Measurements from ENCODE around the gene ZBTB17. TPM values are rescaled to one million over a fixed set of nuclear protein-coding genes. Genes with fewer than 3 reads are reported as not detected.

ZBTB17 gene
- total RNA-seq, 1 donor from 2014 or later = 42.2 TPM

Other genes with a start within 250 kb of the ZBTB17 start
- 2.4 and 3.8 TPM in 2 replicates for gene SLC25A34, start 239.8 kb downstream of the ZBTB17 start, total RNA-seq (ENCODE audit: low replicate concordance)
- 1.1 TPM in 2 replicates for gene TMEM82, start 233.6 kb downstream of the ZBTB17 start, total RNA-seq (ENCODE audit: low replicate concordance)
- 78.3 and 182 TPM in 2 replicates for gene FBLIM1, start 217.3 kb downstream of the ZBTB17 start, total RNA-seq (ENCODE audit: low replicate concordance)
- 2.1 and 2.3 TPM in 2 replicates for gene UQCRHL, start 168.5 kb downstream of the ZBTB17 start, total RNA-seq (ENCODE audit: low replicate concordance)
- gene SPEN, start 128.4 kb downstream of the ZBTB17 start, total RNA-seq (ENCODE audit: low replicate concordance) = 66.5 and 79.4 TPM in 2 replicates
- not detected in 2 replicates for gene SRARP, start 28.1 kb upstream of the ZBTB17 start, total RNA-seq (ENCODE audit: low replicate concordance)
- 0.48 and 0.64 TPM in 2 replicates for gene HSPB7, start 41.9 kb upstream of the ZBTB17 start, total RNA-seq (ENCODE audit: low replicate concordance)
- 0.38 and 1.6 TPM in 2 replicates for gene CLCNKA, start 45.9 kb upstream of the ZBTB17 start, total RNA-seq (ENCODE audit: low replicate concordance)
- gene CLCNKB, start 67.7 kb upstream of the ZBTB17 start, total RNA-seq (ENCODE audit: low replicate concordance) = 0.95 and 1.6 TPM in 2 replicates
- gene FAM131C, start 97.5 kb upstream of the ZBTB17 start, total RNA-seq (ENCODE audit: low replicate concordance) = 1.4 and 3.1 TPM in 2 replicates
- gene EPHA2, start 180.0 kb upstream of the ZBTB17 start, total RNA-seq (ENCODE audit: low replicate concordance) = 40.3 and 77.9 TPM in 2 replicates
- 20.2 and 29.5 TPM in 2 replicates for gene ARHGEF19, start 236.6 kb upstream of the ZBTB17 start, total RNA-seq (ENCODE audit: low replicate concordance)

Data from type B pancreatic cell (in vitro differentiated cells).